ENCODE results near the gene CFAP141.
A peak's percentile ranks its signal among the peaks of the same experiment; 100 is the strongest.
"Not testable (repeated sequence)": the region's sequence is repeated elsewhere in the genome, so short reads cannot be mapped to it uniquely, and the experiment has no call there.

Gene CFAP141

GRCh38 chr1:154208677-154209388 is 2.7 kb upstream of the CFAP141 start:
- Histone ChIP-seq H3K9me3 (ENCODE audit: control insufficient read depth, insufficient read depth, low read length) (no peaks in the 10 kb centered on the region), H3K27me3 (ENCODE audit: control insufficient read depth, insufficient read depth, low read length) (no peaks in the 10 kb centered on the region), H3K27ac (ENCODE audit: low read depth, low read length) (no peak overlapping the region), H3K4me1 (ENCODE audit: control insufficient read depth, insufficient read depth, low read length) (no peaks in the 10 kb centered on the region), H3K9ac (ENCODE audit: low read depth, low read length) (no peak overlapping the region), H3K4me3 (ENCODE audit: low read depth, low read length) (no peak overlapping the region), H3K36me3 (ENCODE audit: control insufficient read depth, insufficient read depth, low read length) (peaks cover 72% of the 10 kb centered on the region)

GRCh38 chr1:154207262-154207661 is 1.1 kb upstream of the CFAP141 start:
- Histone ChIP-seq H3K36me3 (ENCODE audit: control insufficient read depth, insufficient read depth, low read length) (peaks cover 57% of the 10 kb centered on the region), H3K27ac (ENCODE audit: low read depth, low read length) (no peak overlapping the region)

GRCh38 chr1:154205778-154206177 is 355 bp downstream of the CFAP141 start:
- peaks cover 45% of the 10 kb centered on the region for H3K36me3 ChIP-seq (ENCODE audit: control insufficient read depth, insufficient read depth, low read length)
- H3K9me3 ChIP-seq (ENCODE audit: control insufficient read depth, insufficient read depth, low read length); H3K4me3 ChIP-seq (ENCODE audit: low read depth, low read length); H3K9ac ChIP-seq (ENCODE audit: low read depth, low read length); H3K27ac ChIP-seq (ENCODE audit: low read depth, low read length); H3K4me1 ChIP-seq (ENCODE audit: control insufficient read depth, insufficient read depth, low read length); H3K27me3 ChIP-seq (ENCODE audit: control insufficient read depth, insufficient read depth, low read length): not testable (repeated sequence)

More at GRCh38 chr1:154207262-154207661, 1.1 kb upstream of the CFAP141 start:
- no peaks in the 10 kb centered on the region for H3K4me1 ChIP-seq (ENCODE audit: control insufficient read depth, insufficient read depth, low read length)
- no peaks in the 10 kb centered on the region for H3K9me3 ChIP-seq (ENCODE audit: control insufficient read depth, insufficient read depth, low read length)
- H3K4me3 ChIP-seq (ENCODE audit: low read depth, low read length), result no peak overlapping the region
- H3K27me3 ChIP-seq (ENCODE audit: control insufficient read depth, insufficient read depth, low read length), result no peaks in the 10 kb centered on the region
- no peak overlapping the region for H3K9ac ChIP-seq (ENCODE audit: low read depth, low read length)

GRCh38 chr1:154199563-154199879 is 6.6 kb downstream of the CFAP141 start:
- no peaks in the 10 kb centered on the region for H3K27me3 ChIP-seq (ENCODE audit: control insufficient read depth, insufficient read depth, low read length)
- H3K4me3 ChIP-seq (ENCODE audit: low read depth, low read length), result no peak overlapping the region
- H3K36me3 ChIP-seq (ENCODE audit: control insufficient read depth, insufficient read depth, low read length), result no peaks in the 10 kb centered on the region
- no peak overlapping the region for H3K9ac ChIP-seq (ENCODE audit: low read depth, low read length)
- H3K9me3 ChIP-seq (ENCODE audit: control insufficient read depth, insufficient read depth, low read length), result no peaks in the 10 kb centered on the region
- peaks cover 10% of the 10 kb centered on the region for H3K4me1 ChIP-seq (ENCODE audit: control insufficient read depth, insufficient read depth, low read length)
- no peak overlapping the region for H3K27ac ChIP-seq (ENCODE audit: low read depth, low read length)

GRCh38 chr1:154198756-154199562 is 7.2 kb downstream of the CFAP141 start:
- no peak overlapping the region for H3K27ac ChIP-seq (ENCODE audit: low read depth, low read length)
- H3K9me3 ChIP-seq (ENCODE audit: control insufficient read depth, insufficient read depth, low read length), result no peaks in the 10 kb centered on the region
- H3K36me3 ChIP-seq (ENCODE audit: control insufficient read depth, insufficient read depth, low read length), result no peaks in the 10 kb centered on the region
- 0 out of 2 replicates have a peak overlapping the region, but pooled peaks have one; percentile 18 for H3K4me3 ChIP-seq (ENCODE audit: low read depth, low read length)
- H3K9ac ChIP-seq (ENCODE audit: low read depth, low read length), result no peak overlapping the region
- no peaks in the 10 kb centered on the region for H3K27me3 ChIP-seq (ENCODE audit: control insufficient read depth, insufficient read depth, low read length)
- H3K4me1 ChIP-seq (ENCODE audit: control insufficient read depth, insufficient read depth, low read length), result peaks cover 10% of the 10 kb centered on the region

GRCh38 chr1:154193821-154194220 is 12.3 kb downstream of the CFAP141 start:
- 0 out of 2 replicates have a peak, but pooled peaks cover 9% of the 10 kb centered on the region for H3K4me1 ChIP-seq (ENCODE audit: control insufficient read depth, insufficient read depth, low read length)
- H3K36me3 ChIP-seq (ENCODE audit: control insufficient read depth, insufficient read depth, low read length), result no peaks in the 10 kb centered on the region
- H3K9ac ChIP-seq (ENCODE audit: low read depth, low read length), result no peak overlapping the region
- H3K27ac ChIP-seq (ENCODE audit: low read depth, low read length), result no peak overlapping the region
- no peaks in the 10 kb centered on the region for H3K27me3 ChIP-seq (ENCODE audit: control insufficient read depth, insufficient read depth, low read length)
- no peak overlapping the region for H3K4me3 ChIP-seq (ENCODE audit: low read depth, low read length)
- no peaks in the 10 kb centered on the region for H3K9me3 ChIP-seq (ENCODE audit: control insufficient read depth, insufficient read depth, low read length)

- Histone ChIP-seq H3K9ac (ENCODE audit: low read depth, low read length) (no peak overlapping the region), H3K36me3 (ENCODE audit: control insufficient read depth, insufficient read depth, low read length) (no peaks in the 10 kb centered on the region), H3K9me3 (ENCODE audit: control insufficient read depth, insufficient read depth, low read length) (no peaks in the 10 kb centered on the region), H3K27ac (ENCODE audit: low read depth, low read length) (no peak overlapping the region), H3K4me1 (ENCODE audit: control insufficient read depth, insufficient read depth, low read length) (peaks cover 11% of the 10 kb centered on the region), H3K4me3 (ENCODE audit: low read depth, low read length) (no peak overlapping the region), H3K27me3 (ENCODE audit: control insufficient read depth, insufficient read depth, low read length) (no peaks in the 10 kb centered on the region)
These were observed 13.7 kb downstream of the CFAP141 start for GRCh38 chr1:154192476-154192875.

GRCh38 chr1:154191990-154192461 is 14.1 kb downstream of the CFAP141 start, which contains the start of gene TPM3:
TPM3 (minus strand) TSS chr1:154192100; CDS start chr1:154192018, 82 bp downstream.
- H3K9ac ChIP-seq (ENCODE audit: low read depth, low read length), result no peak within 1 kb of the TSS
- H3K27ac ChIP-seq (ENCODE audit: low read depth, low read length), result no peak within 1 kb of the TSS
- H3K4me1 ChIP-seq (ENCODE audit: control insufficient read depth, insufficient read depth, low read length), result peaks cover 15% of the 10 kb centered on the region
- H3K36me3 ChIP-seq (ENCODE audit: control insufficient read depth, insufficient read depth, low read length), result no peaks in the 10 kb centered on the region
- no peaks in the 10 kb centered on the region for H3K9me3 ChIP-seq (ENCODE audit: control insufficient read depth, insufficient read depth, low read length)
- no peaks in the 10 kb centered on the region for H3K27me3 ChIP-seq (ENCODE audit: control insufficient read depth, insufficient read depth, low read length)
- H3K4me3 ChIP-seq (ENCODE audit: low read depth, low read length), result no peak within 1 kb of the TSS

- Histone ChIP-seq H3K9ac (ENCODE audit: low read depth, low read length) (no peak overlapping the region), H3K9me3 (ENCODE audit: control insufficient read depth, insufficient read depth, low read length) (no peaks in the 10 kb centered on the region), H3K4me1 (ENCODE audit: control insufficient read depth, insufficient read depth, low read length) (peaks cover 27% of the 10 kb centered on the region), H3K27me3 (ENCODE audit: control insufficient read depth, insufficient read depth, low read length) (no peaks in the 10 kb centered on the region), H3K36me3 (ENCODE audit: control insufficient read depth, insufficient read depth, low read length) (no peaks in the 10 kb centered on the region), H3K27ac (ENCODE audit: low read depth, low read length) (no peak overlapping the region), H3K4me3 (ENCODE audit: low read depth, low read length) (no peak overlapping the region)
These were observed 15.6 kb downstream of the CFAP141 start for GRCh38 chr1:154190550-154190949.

- peaks cover 25% of the 10 kb centered on the region for H3K4me1 ChIP-seq (ENCODE audit: control insufficient read depth, insufficient read depth, low read length)
- peak overlapping the region; percentile 91 for H3K27ac ChIP-seq (ENCODE audit: low read depth, low read length)
- peak overlapping the region; percentile 33 for H3K4me3 ChIP-seq (ENCODE audit: low read depth, low read length)
- H3K9ac ChIP-seq (ENCODE audit: low read depth, low read length), result peak overlapping the region; percentile 57
- no peaks in the 10 kb centered on the region for H3K27me3 ChIP-seq (ENCODE audit: control insufficient read depth, insufficient read depth, low read length)
- H3K9me3 ChIP-seq (ENCODE audit: control insufficient read depth, insufficient read depth, low read length), result no peaks in the 10 kb centered on the region
- no peaks in the 10 kb centered on the region for H3K36me3 ChIP-seq (ENCODE audit: control insufficient read depth, insufficient read depth, low read length)
These were observed 19.2 kb downstream of the CFAP141 start for GRCh38 chr1:154186852-154187501.
